Activated CD4-positive, alpha-beta T cell treated with anti-CD3 and anti-CD28 coated beads for 1 hour (primary cell): Measurements from ENCODE around the gene LRP8.
A peak's percentile ranks its signal among the peaks of the same experiment; 100 is the strongest.

ENCODE experiments used
- DNase-seq: peaks from one replicate; pipeline ENCODE4 v3.0.0-alpha.2; 2020

LRP8 gene

GRCh38 chr1:53279296-53280200 is 48.3 kb downstream of the LRP8 start:
- DNase-seq, result no peak

GRCh38 chr1:53278298-53278725 is 49.6 kb downstream of the LRP8 start:
- DNase-seq, result peak; percentile 63

DNA sequence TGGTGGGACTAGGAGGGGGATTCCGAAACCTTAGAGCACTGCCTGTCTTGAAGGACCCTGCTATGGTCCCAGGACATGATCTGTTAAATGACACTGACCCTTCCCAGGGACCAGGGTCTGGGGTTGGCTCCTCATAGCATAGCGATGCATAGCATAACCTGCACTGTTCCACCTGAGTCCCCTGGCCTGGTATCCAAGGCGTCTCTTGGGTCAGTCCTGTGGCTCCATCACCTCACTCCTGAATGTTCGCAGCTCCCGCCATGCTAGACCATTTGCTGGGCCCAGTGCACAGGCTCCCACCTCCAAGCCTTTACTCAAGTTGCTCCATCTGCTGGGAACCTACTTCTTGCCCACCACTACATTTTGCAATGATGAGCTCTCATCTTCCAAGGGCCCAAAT is 50.5 kb downstream of the LRP8 start:
- no peak for DNase-seq

- no peak for DNase-seq
Observed at GRCh38 chr1:53276902-53277281, 51.0 kb downstream of the LRP8 start.

DNA sequence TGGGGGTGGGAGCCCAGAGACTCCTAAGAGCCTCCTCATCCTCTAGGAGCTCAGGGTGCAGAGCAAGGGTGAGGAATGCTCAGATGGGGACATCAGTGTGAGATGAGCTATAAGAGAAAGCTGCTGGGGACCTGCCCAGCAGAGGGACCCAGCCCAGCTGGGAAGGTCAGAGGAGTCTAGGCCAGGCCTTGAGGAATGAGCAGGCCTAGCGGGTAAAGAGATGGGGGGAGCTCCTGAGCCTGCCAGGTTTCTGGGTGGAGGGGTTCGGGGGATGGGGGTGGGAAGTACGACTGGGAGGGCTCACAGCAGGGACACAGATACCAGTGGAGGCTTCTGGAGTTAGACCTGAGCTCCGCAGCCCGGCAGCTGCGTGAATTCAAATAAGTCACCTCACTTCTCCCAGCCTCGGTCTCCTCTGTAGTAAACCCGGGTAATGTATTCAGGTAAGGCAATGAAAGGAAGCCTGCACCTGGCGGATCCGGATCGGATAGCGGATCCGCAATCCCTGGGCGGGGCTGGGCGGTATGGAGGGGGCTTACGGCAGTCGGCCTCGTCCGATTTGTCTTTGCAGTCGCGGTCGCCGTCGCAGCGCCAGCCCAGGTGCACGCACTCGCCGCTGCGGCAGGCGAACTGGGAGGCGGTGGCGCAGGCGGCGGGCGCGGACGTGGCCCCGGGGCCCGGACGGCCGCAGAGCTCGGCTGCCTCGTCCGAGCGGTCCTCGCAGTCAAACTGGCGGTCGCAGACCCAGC is 51.5 kb downstream of the LRP8 start:
- DNase-seq, result no peak

- DNase-seq, result no peak
Observed at GRCh38 chr1:53275566-53275965, 52.3 kb downstream of the LRP8 start.

GRCh38 chr1:53274541-53275185 is 53.2 kb downstream of the LRP8 start:
- DNase-seq, result no peak

DNA sequence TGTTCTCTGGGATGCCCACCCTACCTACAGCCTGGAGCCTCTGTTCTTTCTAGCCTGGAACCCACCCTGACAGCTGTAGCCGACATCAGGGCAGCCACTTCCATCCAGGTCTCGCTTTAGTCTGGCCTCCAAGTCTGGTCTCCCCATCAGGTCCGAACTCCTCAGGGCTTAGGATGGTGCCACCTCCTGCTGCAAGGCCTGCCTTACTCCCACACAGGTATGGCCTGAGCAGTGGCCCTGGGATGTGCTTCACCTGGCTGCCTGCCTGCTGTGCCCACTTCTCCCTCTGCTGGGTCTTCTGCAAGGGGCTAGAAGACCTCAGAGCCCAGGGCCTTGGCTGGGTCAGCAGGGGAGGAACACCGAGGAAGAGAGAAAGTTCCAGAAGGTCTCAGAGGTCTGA is 53.8 kb downstream of the LRP8 start:
- DNase-seq, result no peak

GRCh38 chr1:53273526-53273925 is 54.3 kb downstream of the LRP8 start:
- DNase-seq, result no peak

GRCh38 chr1:53272349-53272748 is 55.5 kb downstream of the LRP8 start:
- DNase-seq, result no peak

- no peak for DNase-seq
Observed at GRCh38 chr1:53271446-53272090, 56.3 kb downstream of the LRP8 start.

- no peak for DNase-seq
Observed at GRCh38 chr1:53270873-53271272, 57.0 kb downstream of the LRP8 start.

DNA sequence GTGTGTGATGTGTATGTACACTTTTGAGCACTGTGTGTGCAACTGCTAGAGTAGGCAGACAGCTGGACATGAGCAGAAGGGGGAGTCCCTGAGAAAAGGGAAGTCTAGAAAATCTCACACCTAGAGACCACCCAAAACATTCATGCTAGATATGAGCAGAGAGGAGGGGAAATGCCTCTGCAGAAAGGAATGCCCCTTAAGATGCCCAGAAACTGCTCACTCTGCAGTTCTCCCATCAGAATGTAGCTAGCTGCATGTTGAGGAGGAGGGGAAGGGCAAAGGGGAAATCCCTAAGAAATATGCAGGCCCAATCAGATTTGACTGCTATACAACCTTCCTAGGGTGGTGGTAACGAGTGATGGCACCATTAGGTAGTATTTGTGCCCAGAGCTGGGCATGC is 57.8 kb downstream of the LRP8 start:
- no peak for DNase-seq

DNA sequence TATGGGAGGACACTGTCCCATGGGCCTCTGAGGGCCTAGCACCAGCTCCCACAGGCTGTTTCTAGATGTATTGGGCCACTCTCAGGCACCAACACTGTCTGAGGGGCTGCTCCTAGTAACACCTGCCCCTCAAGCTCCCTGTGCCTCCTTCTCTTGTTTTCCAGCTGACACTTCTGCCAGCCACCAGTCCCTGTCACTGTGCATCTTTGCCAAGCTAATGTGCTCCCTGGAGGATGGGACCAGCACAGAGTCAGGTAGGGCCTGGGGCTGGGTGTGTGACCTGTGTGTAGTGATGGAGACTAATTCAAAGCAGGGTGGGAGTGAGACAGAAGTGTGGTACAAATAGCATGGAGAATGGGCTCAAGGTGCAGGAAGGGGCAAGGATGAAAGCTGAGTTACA is 60.1 kb downstream of the LRP8 start:
- DNase-seq, result no peak

GRCh38 chr1:53266038-53266437 is 61.8 kb downstream of the LRP8 start:
- no peak for DNase-seq

DNA sequence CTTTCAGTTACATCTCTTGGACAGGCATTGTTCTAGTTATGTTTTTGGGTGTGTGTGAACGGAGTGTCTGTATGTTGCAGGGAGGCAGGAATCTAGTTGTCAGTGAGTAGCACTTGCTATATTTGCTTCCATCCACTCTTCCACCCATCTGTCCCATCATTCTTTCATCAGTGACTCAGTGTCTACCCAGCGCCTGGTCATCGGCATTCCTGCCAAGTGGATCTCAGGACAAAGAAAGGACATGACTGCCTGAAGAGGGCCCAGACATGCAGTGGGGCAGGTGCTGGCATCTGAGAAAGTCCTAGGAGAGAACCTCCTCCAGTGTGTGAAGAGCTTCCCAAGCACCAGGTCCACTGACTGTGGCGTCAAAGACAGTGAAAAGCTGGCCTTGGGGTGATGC is 62.3 kb downstream of the LRP8 start:
- no peak for DNase-seq

GRCh38 chr1:53264048-53264447 is 63.8 kb downstream of the LRP8 start:
- DNase-seq, result no peak

- no peak for DNase-seq
Observed at GRCh38 chr1:53262000-53262399, 65.9 kb downstream of the LRP8 start.

- DNase-seq, result no peak
Observed at GRCh38 chr1:53260631-53261247, 67.1 kb downstream of the LRP8 start.

- no peak for DNase-seq
Observed at GRCh38 chr1:53259932-53260331, 67.9 kb downstream of the LRP8 start.

DNA sequence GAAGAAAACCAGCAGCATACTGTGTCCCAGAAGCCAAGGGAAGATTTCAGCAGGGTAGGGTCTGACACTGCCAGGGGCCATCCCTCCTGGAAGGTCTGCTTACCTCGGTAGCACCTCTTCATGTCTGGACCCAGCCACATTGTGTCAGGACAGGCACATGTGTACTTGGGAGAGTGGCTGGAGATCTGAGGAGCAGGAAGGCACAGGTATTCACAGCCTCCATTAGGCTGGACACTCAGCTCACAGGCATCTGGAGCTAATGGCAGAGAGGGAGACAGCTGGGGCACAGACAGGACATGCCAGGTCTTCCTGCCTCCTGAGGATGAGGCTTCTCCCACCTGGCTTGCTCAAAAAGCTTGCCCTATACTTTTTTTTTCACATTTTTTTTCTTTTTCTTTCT is 69.7 kb downstream of the LRP8 start:
- DNase-seq, result no peak

GRCh38 chr1:53257454-53258081 is 70.3 kb downstream of the LRP8 start:
- no peak for DNase-seq
